ENCODE measurements around the gene AGBL4.

DNA sequence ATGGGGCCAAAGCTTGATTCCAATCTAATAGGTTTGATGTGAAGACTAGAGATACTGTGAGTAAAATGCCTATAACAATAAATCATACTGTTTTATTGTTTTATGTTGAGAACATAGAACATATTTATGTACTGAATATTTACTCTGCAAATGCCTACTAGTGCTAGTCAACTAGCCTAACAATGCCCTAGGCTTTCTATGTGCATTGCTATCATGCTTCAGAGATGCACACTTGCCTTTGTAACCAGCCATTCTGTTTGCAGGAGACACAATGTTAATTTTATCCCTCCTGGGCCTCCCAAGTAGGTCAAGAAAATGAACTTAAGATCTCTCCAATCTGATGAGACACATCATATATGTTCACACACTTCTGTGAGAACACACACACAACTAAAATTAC lies 716.3 kb downstream of the AGBL4 start:
- TF ChIP-seq MLLT10 (CRISPR knock-in tag; IDR thresholded peaks at IDR 0.05) (no peak), GFI1 (CRISPR knock-in tag; IDR thresholded peaks at IDR 0.05; ENCODE audit: borderline replicate concordance) (no peak), SALL2 (CRISPR knock-in tag; IDR thresholded peaks at IDR 0.05) (no peak), EZH2 (conservative IDR thresholded peaks at IDR 0.05; ENCODE audit: low read depth, low read length) (no peak), MED1 (CRISPR knock-in tag; IDR thresholded peaks at IDR 0.05) (no peak), ATF7-NPFF (CRISPR knock-in tag; IDR thresholded peaks at IDR 0.05; ENCODE audit: low read depth) (no peak), LBX2 (CRISPR knock-in tag; IDR thresholded peaks at IDR 0.05; ENCODE audit: borderline replicate concordance) (no peak), DNMT1 (CRISPR knock-in tag; IDR thresholded peaks at IDR 0.05) (no peak)
- TF ChIP-seq, protein P1, sequence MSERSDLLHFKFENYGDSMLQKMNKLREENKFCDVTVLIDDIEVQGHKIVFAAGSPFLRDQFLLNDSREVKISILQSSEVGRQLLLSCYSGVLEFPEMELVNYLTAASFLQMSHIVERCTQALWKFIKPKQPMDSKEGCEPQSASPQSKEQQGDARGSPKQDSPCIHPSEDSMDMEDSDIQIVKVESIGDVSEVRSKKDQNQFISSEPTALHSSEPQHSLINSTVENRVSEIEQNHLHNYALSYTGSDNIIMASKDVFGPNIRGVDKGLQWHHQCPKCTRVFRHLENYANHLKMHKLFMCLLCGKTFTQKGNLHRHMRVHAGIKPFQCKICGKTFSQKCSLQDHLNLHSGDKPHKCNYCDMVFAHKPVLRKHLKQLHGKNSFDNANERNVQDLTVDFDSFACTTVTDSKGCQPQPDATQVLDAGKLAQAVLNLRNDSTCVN (CRISPR knock-in tag; IDR thresholded peaks at IDR 0.05; ENCODE audit: borderline replicate concordance): no peak
- TF ChIP-seq, protein P2, sequence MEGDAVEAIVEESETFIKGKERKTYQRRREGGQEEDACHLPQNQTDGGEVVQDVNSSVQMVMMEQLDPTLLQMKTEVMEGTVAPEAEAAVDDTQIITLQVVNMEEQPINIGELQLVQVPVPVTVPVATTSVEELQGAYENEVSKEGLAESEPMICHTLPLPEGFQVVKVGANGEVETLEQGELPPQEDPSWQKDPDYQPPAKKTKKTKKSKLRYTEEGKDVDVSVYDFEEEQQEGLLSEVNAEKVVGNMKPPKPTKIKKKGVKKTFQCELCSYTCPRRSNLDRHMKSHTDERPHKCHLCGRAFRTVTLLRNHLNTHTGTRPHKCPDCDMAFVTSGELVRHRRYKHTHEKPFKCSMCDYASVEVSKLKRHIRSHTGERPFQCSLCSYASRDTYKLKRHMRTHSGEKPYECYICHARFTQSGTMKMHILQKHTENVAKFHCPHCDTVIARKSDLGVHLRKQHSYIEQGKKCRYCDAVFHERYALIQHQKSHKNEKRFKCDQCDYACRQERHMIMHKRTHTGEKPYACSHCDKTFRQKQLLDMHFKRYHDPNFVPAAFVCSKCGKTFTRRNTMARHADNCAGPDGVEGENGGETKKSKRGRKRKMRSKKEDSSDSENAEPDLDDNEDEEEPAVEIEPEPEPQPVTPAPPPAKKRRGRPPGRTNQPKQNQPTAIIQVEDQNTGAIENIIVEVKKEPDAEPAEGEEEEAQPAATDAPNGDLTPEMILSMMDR (CRISPR knock-in tag; IDR thresholded peaks at IDR 0.05): no peak
- TF ChIP-seq, protein P3, sequence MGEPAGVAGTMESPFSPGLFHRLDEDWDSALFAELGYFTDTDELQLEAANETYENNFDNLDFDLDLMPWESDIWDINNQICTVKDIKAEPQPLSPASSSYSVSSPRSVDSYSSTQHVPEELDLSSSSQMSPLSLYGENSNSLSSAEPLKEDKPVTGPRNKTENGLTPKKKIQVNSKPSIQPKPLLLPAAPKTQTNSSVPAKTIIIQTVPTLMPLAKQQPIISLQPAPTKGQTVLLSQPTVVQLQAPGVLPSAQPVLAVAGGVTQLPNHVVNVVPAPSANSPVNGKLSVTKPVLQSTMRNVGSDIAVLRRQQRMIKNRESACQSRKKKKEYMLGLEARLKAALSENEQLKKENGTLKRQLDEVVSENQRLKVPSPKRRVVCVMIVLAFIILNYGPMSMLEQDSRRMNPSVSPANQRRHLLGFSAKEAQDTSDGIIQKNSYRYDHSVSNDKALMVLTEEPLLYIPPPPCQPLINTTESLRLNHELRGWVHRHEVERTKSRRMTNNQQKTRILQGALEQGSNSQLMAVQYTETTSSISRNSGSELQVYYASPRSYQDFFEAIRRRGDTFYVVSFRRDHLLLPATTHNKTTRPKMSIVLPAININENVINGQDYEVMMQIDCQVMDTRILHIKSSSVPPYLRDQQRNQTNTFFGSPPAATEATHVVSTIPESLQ (CRISPR knock-in tag; conservative IDR thresholded peaks at IDR 0.05): no peak
